Lower lobe of right lung (tissue), 2 donors: Measurements from ENCODE around the gene DUSP3. TPM values are rescaled to one million over a fixed set of nuclear protein-coding genes. Genes with fewer than 3 reads are reported as not detected.

ENCODE experiments used
- ATAC-seq, 2 donors: fragments of 200-7000 bp; cut with Tn5 transposase; one replicate each; pipeline ENCODE4 v1.9.1; 2020 to 2022; ENCODE audit warnings: mild to moderate bottlenecking in 2 of 2, moderate library complexity in 2 of 2
- DNase-seq: peaks from one replicate; pipeline ENCODE4 v3.0.0-alpha.2; 2020
- H3K27ac ChIP-seq: fragments of 200-600 bp; one replicate; pipeline ENCODE4 v1.8.0; 2022
- H3K27me3 ChIP-seq: fragments of 200-600 bp; one replicate; pipeline ENCODE4 v1.8.0; 2022; ENCODE audit warnings: low read depth
- H3K36me3 ChIP-seq: fragments of 200-600 bp; one replicate; pipeline ENCODE4 v1.8.0; 2022; ENCODE audit warnings: mild to moderate bottlenecking
- H3K4me1 ChIP-seq: fragments of 200-600 bp; one replicate; pipeline ENCODE4 v1.8.0; 2022
- H3K4me3 ChIP-seq: fragments of 200-600 bp; one replicate; pipeline ENCODE4 v1.8.0; 2022; ENCODE audit warnings: mild to moderate bottlenecking
- H3K9me3 ChIP-seq: fragments of 200-600 bp; one replicate; pipeline ENCODE4 v1.8.0; 2022
- intact Hi-C: fragments of 100-400 bp; cut with DNase I; formaldehyde crosslinking; loops from one replicate; pipeline ENCODE4 v1.11.0; 2022
- total RNA-seq: library from RNA; stranded (reverse); fragmentation: NEBNext Ultra II Directional; extraction: Animal tissue kit (Norgen Biotek cat#: 25700); gene quantifications from one replicate; pipeline ENCODE4 v1.2.1, GENCODE V29; 2021
- TF ChIP-seq, protein P1 (sequence below): fragments of 200-600 bp; IDR thresholded peaks from one replicate; pipeline ENCODE4 v1.8.0; 2022; ENCODE audit warnings: antibody characterized with exemption, mild to moderate bottlenecking
- donor health status: DM: no; HTN: yes; CAD: no; lungs with severe emphysema.

Gene DUSP3
- total RNA-seq, 1 donor from 2014 or later: 92.9 TPM

DNA sequence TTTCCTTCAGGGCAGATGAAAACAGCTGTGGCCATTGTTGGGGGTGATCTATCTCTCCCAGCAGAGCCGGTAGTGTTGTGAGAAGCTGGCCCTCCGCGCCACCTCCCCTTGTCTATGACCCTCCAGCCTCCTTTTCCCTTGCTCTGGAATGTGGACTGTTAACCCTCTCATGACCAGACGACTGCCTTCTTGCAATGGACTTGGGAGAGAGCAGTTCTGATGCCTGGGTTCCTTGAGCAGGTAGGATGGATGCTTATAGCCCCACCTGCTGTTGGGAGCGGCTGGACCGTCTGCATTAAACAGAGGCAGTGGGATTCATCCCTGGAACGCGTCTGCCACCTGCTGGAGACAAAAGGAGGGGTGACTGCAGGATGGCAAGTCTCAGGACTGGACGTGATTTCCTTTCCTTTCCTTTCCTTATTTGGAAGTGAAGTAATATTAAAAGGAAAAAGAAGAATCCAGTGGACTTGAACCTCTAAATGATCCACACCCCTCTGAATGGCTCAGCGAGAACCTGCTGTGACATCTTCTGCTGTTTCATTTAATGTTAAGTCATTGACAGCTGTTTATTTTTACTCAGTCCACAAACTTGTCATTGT is 18.4 kb downstream of the DUSP3 start:
- ATAC-seq (peak; percentile 91 to 95), DNase-seq (peak; percentile 92)
- Histone ChIP-seq H3K4me1 (peaks cover 11% of the 10 kb centered on the region), H3K27me3 (peaks cover 27% of the 10 kb centered on the region), H3K9me3 (no peaks in the 10 kb centered on the region), H3K4me3 (no peak overlapping the region), H3K36me3 (no peaks in the 10 kb centered on the region), H3K27ac (no peak overlapping the region)
- TF ChIP-seq, protein P1, sequence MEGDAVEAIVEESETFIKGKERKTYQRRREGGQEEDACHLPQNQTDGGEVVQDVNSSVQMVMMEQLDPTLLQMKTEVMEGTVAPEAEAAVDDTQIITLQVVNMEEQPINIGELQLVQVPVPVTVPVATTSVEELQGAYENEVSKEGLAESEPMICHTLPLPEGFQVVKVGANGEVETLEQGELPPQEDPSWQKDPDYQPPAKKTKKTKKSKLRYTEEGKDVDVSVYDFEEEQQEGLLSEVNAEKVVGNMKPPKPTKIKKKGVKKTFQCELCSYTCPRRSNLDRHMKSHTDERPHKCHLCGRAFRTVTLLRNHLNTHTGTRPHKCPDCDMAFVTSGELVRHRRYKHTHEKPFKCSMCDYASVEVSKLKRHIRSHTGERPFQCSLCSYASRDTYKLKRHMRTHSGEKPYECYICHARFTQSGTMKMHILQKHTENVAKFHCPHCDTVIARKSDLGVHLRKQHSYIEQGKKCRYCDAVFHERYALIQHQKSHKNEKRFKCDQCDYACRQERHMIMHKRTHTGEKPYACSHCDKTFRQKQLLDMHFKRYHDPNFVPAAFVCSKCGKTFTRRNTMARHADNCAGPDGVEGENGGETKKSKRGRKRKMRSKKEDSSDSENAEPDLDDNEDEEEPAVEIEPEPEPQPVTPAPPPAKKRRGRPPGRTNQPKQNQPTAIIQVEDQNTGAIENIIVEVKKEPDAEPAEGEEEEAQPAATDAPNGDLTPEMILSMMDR: peak; percentile 98
- intact Hi-C loops: loop anchor here (10.0 kb wide), 2 partner anchors 66 to 186 kb away; no protein-coding TSS in a partner anchor

DNA sequence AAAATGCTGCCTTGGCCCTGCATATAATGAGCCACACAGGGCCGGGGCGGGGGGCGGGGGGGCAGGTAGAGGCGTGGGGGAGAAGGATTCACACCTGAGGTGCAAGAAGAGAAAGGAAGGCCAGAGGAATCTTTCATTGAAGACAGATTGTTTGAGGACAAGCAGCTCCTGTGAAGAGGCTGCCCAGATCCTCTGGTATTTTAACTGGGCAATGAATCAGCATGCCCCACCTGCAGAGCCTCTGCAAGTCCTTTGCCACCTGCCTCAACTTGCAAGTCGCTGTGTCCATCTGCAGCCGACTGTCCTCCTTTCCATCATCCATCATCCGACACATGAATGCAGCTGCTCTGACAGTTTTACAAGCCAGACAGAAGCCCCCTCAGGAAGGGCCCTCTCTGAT is 18.9 kb downstream of the DUSP3 start:
- Histone ChIP-seq H3K9me3 (no peaks in the 10 kb centered on the region), H3K27ac (no peak overlapping the region), H3K27me3 (peaks cover 32% of the 10 kb centered on the region), H3K4me3 (no peak overlapping the region), H3K4me1 (peaks cover 16% of the 10 kb centered on the region), H3K36me3 (no peaks in the 10 kb centered on the region)
- ATAC-seq (no peak), DNase-seq (no peak)
- intact Hi-C loops: loop anchor here (10.0 kb wide), 2 partner anchors 65 to 185 kb away; no protein-coding TSS in a partner anchor
- TF ChIP-seq, protein P1: no peak

- TF ChIP-seq, protein P1: no peak
- DNase-seq (no peak), ATAC-seq (no peak)
- H3K27ac ChIP-seq: no peak within 1 kb of the TSS
- no peaks in the 10 kb centered on the region for H3K36me3 ChIP-seq
- no peak within 1 kb of the TSS for H3K4me3 ChIP-seq
- intact Hi-C loops: no loop called here
- peaks cover 38% of the 10 kb centered on the region for H3K27me3 ChIP-seq
- peaks cover 19% of the 10 kb centered on the region for H3K4me1 ChIP-seq
- H3K9me3 ChIP-seq: no peaks in the 10 kb centered on the region
Measured at GRCh38 chr17:43758497-43759174, 20.1 kb downstream of the DUSP3 start, which contains the start of gene SOST. SOST (minus strand) TSS chr17:43758791; CDS start chr17:43758741, 50 bp downstream.

GRCh38 chr17:43758086-43758485 is 20.7 kb downstream of the DUSP3 start:
- TF ChIP-seq, protein P1: no peak
- Histone ChIP-seq H3K9me3 (no peaks in the 10 kb centered on the region), H3K4me3 (no peak overlapping the region), H3K27ac (no peak overlapping the region), H3K36me3 (no peaks in the 10 kb centered on the region), H3K4me1 (peaks cover 19% of the 10 kb centered on the region), H3K27me3 (peaks cover 38% of the 10 kb centered on the region)
- intact Hi-C loops: no loop called here
- DNase-seq (no peak), ATAC-seq (no peak)

GRCh38 chr17:43757171-43757660 is 21.6 kb downstream of the DUSP3 start:
- Histone ChIP-seq H3K27ac (no peak overlapping the region), H3K4me3 (no peak overlapping the region), H3K9me3 (no peaks in the 10 kb centered on the region), H3K36me3 (no peaks in the 10 kb centered on the region), H3K27me3 (peaks cover 38% of the 10 kb centered on the region), H3K4me1 (peaks cover 19% of the 10 kb centered on the region)
- no peak for DNase-seq
- TF ChIP-seq, protein P1: no peak
- no peak for ATAC-seq
- intact Hi-C loops: no loop called here
